ENCODE data around the gene RFX5.

- TF ChIP-seq, protein P1, sequence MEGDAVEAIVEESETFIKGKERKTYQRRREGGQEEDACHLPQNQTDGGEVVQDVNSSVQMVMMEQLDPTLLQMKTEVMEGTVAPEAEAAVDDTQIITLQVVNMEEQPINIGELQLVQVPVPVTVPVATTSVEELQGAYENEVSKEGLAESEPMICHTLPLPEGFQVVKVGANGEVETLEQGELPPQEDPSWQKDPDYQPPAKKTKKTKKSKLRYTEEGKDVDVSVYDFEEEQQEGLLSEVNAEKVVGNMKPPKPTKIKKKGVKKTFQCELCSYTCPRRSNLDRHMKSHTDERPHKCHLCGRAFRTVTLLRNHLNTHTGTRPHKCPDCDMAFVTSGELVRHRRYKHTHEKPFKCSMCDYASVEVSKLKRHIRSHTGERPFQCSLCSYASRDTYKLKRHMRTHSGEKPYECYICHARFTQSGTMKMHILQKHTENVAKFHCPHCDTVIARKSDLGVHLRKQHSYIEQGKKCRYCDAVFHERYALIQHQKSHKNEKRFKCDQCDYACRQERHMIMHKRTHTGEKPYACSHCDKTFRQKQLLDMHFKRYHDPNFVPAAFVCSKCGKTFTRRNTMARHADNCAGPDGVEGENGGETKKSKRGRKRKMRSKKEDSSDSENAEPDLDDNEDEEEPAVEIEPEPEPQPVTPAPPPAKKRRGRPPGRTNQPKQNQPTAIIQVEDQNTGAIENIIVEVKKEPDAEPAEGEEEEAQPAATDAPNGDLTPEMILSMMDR (IDR thresholded peaks at IDR 0.05 in 2 of 3, conservative IDR thresholded peaks at IDR 0.05 in 1 of 3; ENCODE audit: insufficient read depth in 2 of 3, low read depth in 1 of 3, low read length in 3 of 3): no peak
- TF ChIP-seq ZNF282 (CRISPR knock-in tag; IDR thresholded peaks at IDR 0.05): no peak
- no peak for TF ChIP-seq XRCC5 (IDR thresholded peaks at IDR 0.05; ENCODE audit: low read depth, low read length)
- TF ChIP-seq ZNF140 (CRISPR knock-in tag; IDR thresholded peaks at IDR 0.05): no peak
- TF ChIP-seq NCOA1 (IDR thresholded peaks at IDR 0.05; ENCODE audit: low read depth): no peak
- no peak for TF ChIP-seq POU5F1 (IDR thresholded peaks at IDR 0.05; ENCODE audit: borderline replicate concordance, low read depth, low read length, partially characterized antibody)
- TF ChIP-seq MYC (IDR thresholded peaks at IDR 0.05; ENCODE audit: low read depth, low read length): no peak
- TF ChIP-seq MYC (CRISPR knock-in tag; IDR thresholded peaks at IDR 0.05; ENCODE audit: borderline replicate concordance, low read depth): no peak
- TF ChIP-seq, protein P2, sequence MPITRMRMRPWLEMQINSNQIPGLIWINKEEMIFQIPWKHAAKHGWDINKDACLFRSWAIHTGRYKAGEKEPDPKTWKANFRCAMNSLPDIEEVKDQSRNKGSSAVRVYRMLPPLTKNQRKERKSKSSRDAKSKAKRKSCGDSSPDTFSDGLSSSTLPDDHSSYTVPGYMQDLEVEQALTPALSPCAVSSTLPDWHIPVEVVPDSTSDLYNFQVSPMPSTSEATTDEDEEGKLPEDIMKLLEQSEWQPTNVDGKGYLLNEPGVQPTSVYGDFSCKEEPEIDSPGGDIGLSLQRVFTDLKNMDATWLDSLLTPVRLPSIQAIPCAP (CRISPR knock-in tag; IDR thresholded peaks at IDR 0.05; ENCODE audit: borderline replicate concordance): no peak
- TF ChIP-seq SMC3 (conservative IDR thresholded peaks at IDR 0.05; ENCODE audit: insufficient read depth, low read depth, low read length): no peak
- TF ChIP-seq, protein P3, sequence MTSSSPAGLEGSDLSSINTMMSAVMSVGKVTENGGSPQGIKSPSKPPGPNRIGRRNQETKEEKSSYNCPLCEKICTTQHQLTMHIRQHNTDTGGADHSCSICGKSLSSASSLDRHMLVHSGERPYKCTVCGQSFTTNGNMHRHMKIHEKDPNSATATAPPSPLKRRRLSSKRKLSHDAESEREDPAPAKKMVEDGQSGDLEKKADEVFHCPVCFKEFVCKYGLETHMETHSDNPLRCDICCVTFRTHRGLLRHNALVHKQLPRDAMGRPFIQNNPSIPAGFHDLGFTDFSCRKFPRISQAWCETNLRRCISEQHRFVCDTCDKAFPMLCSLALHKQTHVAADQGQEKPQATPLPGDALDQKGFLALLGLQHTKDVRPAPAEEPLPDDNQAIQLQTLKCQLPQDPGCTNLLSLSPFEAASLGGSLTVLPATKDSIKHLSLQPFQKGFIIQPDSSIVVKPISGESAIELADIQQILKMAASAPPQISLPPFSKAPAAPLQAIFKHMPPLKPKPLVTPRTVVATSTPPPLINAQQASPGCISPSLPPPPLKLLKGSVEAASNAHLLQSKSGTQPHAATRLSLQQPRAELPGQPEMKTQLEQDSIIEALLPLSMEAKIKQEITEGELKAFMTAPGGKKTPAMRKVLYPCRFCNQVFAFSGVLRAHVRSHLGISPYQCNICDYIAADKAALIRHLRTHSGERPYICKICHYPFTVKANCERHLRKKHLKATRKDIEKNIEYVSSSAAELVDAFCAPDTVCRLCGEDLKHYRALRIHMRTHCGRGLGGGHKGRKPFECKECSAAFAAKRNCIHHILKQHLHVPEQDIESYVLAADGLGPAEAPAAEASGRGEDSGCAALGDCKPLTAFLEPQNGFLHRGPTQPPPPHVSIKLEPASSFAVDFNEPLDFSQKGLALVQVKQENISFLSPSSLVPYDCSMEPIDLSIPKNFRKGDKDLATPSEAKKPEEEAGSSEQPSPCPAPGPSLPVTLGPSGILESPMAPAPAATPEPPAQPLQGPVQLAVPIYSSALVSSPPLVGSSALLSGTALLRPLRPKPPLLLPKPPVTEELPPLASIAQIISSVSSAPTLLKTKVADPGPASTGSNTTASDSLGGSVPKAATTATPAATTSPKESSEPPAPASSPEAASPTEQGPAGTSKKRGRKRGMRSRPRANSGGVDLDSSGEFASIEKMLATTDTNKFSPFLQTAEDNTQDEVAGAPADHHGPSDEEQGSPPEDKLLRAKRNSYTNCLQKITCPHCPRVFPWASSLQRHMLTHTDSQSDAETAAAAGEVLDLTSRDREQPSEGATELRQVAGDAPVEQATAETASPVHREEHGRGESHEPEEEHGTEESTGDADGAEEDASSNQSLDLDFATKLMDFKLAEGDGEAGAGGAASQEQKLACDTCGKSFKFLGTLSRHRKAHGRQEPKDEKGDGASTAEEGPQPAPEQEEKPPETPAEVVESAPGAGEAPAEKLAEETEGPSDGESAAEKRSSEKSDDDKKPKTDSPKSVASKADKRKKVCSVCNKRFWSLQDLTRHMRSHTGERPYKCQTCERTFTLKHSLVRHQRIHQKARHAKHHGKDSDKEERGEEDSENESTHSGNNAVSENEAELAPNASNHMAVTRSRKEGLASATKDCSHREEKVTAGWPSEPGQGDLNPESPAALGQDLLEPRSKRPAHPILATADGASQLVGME (CRISPR knock-in tag; IDR thresholded peaks at IDR 0.05): no peak
- TF ChIP-seq NCOA2 (IDR thresholded peaks at IDR 0.05; ENCODE audit: partially characterized antibody in 2 of 2): no peak
- no peak for TF ChIP-seq MEIS2 (IDR thresholded peaks at IDR 0.05; ENCODE audit: partially characterized antibody)
- no peak for TF ChIP-seq POLR2A (conservative IDR thresholded peaks at IDR 0.05)
Measured at GRCh38 chr1:151371370-151372057, 24.5 kb upstream of the RFX5 start.

All from K562 (cell line).